BLaER1 treated with 17β-estradiol and CSF1 and Interleukin-3, amounts not matched to agents 10 nM and 100 nM (cell line): ENCODE data around the gene PSMG2.

Source experiments
- H3K27ac ChIP-seq, 11 experiments: shearing (Covaris generic); formaldehyde crosslinking; 2 replicates each; pipeline ENCODE4 v1.8.1; 2022
- H3K27me3 ChIP-seq, 11 experiments: shearing (Covaris generic); formaldehyde crosslinking; 2 replicates each; pipeline ENCODE4 v1.8.1; 2022
- H3K36me3 ChIP-seq, 11 experiments: shearing (Covaris generic); formaldehyde crosslinking; 2 replicates each; pipeline ENCODE4 v1.8.1; 2022
- H3K4me1 ChIP-seq, 10 experiments: shearing (Covaris generic); formaldehyde crosslinking; 2 replicates each; pipeline ENCODE4 v1.8.1; 2022
- H3K4me2 ChIP-seq, 11 experiments: shearing (Covaris generic); formaldehyde crosslinking; 2 replicates each; pipeline ENCODE4 v1.8.1; 2022
- H3K4me3 ChIP-seq, 10 experiments: shearing (Covaris generic); formaldehyde crosslinking; 2 replicates each; pipeline ENCODE4 v1.8.1; 2022
- H3K9ac ChIP-seq, 11 experiments: shearing (Covaris generic); formaldehyde crosslinking; 2 replicates each; pipeline ENCODE4 v1.8.1; 2022
- H3K9me3 ChIP-seq, 11 experiments: shearing (Covaris generic); formaldehyde crosslinking; replicated peaks in 1 of 11; 2 replicates each; pipeline ENCODE4 v1.8.1; 2022
- H4K20me1 ChIP-seq, 11 experiments: shearing (Covaris generic); formaldehyde crosslinking; 2 replicates each; pipeline ENCODE4 v1.8.1; 2022
- Cebpa-rat ChIP-seq, 11 experiments: shearing (Covaris generic); IDR thresholded peaks; 2 replicates each; pipeline ENCODE4 v1.8.1; 2022

The PSMG2 gene

DNA sequence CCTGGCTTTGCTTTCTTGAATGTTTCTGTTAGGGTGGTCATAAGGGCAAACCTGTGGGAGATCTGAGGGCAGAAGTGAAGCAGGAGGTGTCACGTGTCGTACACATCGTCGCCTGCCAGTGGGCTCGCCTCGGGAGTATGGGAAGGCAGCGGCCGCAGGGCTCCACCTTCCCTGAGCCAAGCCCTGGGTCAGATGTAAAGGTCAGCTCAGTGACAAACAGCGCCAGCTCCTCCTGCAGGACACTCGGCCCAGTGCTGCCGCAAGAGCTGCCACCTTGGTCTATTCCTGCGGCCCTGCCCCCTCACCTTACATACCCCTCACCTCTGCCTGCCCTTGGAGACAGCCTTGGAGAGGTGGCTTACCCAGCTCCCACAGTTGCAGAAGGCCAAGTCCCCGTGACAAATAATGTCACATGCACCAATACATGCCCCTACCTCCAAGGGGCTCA, 64.2 kb downstream of the PSMG2 start:
- H3K36me3 ChIP-seq = no peaks in the 10 kb centered on the region
- H4K20me1 ChIP-seq = no peaks in the 10 kb centered on the region
- H3K27ac ChIP-seq = no peak overlapping the region
- H3K9ac ChIP-seq = no peak overlapping the region
- H3K4me3 ChIP-seq = no peak overlapping the region
- no peak overlapping the region for H3K4me2 ChIP-seq
- no peak for TF ChIP-seq Cebpa-rat (IDR thresholded peaks at IDR 0.05)
- peaks cover 0 to 39% (median 22%) of the 10 kb centered on the region in 10 experiments; a peak in 15 of 20 replicates for H3K4me1 ChIP-seq
- H3K27me3 ChIP-seq = no peaks in the 10 kb centered on the region
- peaks cover 0 to 14% (median 5%) of the 10 kb centered on the region in 11 experiments; a peak in 7 of 22 replicates for H3K9me3 ChIP-seq

DNA sequence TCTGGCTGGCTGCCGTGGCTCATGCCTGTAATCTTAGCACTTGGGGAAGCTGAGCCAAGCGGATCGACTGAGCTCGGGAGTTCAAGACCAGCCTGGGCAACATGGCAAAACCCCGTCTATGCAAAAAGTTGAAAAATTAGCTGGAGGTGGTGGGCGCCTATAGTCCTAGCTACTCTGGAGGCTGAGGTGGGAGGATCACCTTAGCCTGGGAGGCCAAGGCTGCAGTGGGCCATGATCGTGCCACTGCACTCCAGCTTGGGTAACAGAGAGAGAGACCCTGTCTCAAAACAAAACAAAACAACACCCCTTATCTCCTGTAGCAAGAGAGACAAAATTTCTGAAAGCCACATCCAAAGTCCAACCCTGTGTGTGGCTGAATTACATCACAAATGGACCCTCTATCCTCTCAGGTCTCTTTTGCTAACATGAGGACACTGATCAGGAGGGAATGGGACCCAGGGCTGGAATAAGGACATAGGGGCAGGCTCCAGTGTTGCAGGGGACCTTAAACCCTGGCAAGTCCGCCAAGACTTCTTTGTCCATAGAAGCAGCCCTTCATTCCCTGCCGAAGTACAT, 64.8 kb downstream of the PSMG2 start:
- Histone ChIP-seq H3K9me3 (peaks cover 0 to 14% (median 5%) of the 10 kb centered on the region in 11 experiments; a peak in 7 of 22 replicates), H3K9ac (no peak overlapping the region), H4K20me1 (no peaks in the 10 kb centered on the region), H3K36me3 (no peaks in the 10 kb centered on the region), H3K27me3 (no peaks in the 10 kb centered on the region), H3K4me1 (peaks cover 0 to 39% (median 22%) of the 10 kb centered on the region in 10 experiments; a peak in 15 of 20 replicates), H3K4me2 (no peak overlapping the region), H3K4me3 (no peak overlapping the region), H3K27ac (no peak overlapping the region)
- no peak for TF ChIP-seq Cebpa-rat (IDR thresholded peaks at IDR 0.05)

DNA sequence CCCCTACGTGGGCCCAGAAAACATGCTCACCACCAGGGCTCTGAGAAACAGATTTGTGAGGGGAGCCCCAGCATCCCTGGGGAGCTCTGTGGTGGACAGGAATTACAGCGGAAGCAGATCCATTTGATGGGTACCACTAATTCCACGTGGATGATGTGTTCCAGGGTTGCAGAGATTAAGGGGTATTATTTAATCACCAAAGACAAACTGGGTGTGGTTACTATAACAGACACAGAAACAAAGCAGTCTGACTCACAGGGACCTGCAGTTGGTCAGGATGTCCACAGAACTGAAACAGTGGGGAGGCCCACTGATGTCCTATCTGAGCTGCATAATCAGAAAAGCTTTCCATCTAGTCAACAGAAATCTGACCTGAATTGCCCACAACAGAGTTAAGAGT, 65.8 kb downstream of the PSMG2 start:
- Histone ChIP-seq H3K4me3 (no peak overlapping the region), H3K27me3 (no peaks in the 10 kb centered on the region), H3K4me2 (peak overlapping the region in 8 of 11 experiments; percentile 1 to 51 (median 23); a peak in 9 of 22 replicates), H3K36me3 (no peaks in the 10 kb centered on the region), H3K4me1 (peaks cover 0 to 39% (median 22%) of the 10 kb centered on the region in 10 experiments; a peak in 15 of 20 replicates), H3K9me3 (peaks cover 0 to 14% (median 5%) of the 10 kb centered on the region in 11 experiments; a peak in 7 of 22 replicates), H3K27ac (no peak overlapping the region), H3K9ac (no peak overlapping the region), H4K20me1 (no peaks in the 10 kb centered on the region)
- no peak for TF ChIP-seq Cebpa-rat (IDR thresholded peaks at IDR 0.05)

DNA sequence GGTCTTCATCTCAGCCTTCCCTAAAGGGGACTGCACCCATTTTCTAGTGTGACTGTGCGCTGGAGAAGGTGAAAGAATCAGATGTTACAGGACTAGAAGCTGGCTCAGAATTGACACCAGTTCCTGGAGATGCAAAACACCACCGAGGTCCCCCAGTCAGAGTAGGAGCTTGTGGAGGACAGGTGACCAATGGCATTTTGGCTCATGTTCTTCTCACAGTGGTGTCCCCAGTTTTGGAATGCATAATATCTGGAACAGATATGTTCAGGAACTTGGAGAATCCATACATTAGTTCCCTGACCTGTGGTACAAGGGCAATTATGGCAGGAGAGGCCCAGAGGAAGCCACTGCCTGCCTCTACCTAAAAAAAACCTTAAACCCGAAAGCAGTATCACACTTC, 66.3 kb downstream of the PSMG2 start:
- no peaks in the 10 kb centered on the region for H3K36me3 ChIP-seq
- peaks cover 0 to 35% (median 19%) of the 10 kb centered on the region in 10 experiments; a peak in 15 of 20 replicates for H3K4me1 ChIP-seq
- H3K9me3 ChIP-seq = peaks cover 0 to 10% (median 2%) of the 10 kb centered on the region in 11 experiments; a peak in 6 of 22 replicates
- no peak for TF ChIP-seq Cebpa-rat (IDR thresholded peaks at IDR 0.05)
- H3K9ac ChIP-seq = no peak overlapping the region
- peak overlapping the region in 3 of 11 experiments; percentile 15 to 26 (median 25); a peak in 1 of 22 replicates for H3K4me2 ChIP-seq
- H3K27ac ChIP-seq = no peak overlapping the region
- H3K27me3 ChIP-seq = no peaks in the 10 kb centered on the region
- H4K20me1 ChIP-seq = no peaks in the 10 kb centered on the region
- H3K4me3 ChIP-seq = no peak overlapping the region

DNA sequence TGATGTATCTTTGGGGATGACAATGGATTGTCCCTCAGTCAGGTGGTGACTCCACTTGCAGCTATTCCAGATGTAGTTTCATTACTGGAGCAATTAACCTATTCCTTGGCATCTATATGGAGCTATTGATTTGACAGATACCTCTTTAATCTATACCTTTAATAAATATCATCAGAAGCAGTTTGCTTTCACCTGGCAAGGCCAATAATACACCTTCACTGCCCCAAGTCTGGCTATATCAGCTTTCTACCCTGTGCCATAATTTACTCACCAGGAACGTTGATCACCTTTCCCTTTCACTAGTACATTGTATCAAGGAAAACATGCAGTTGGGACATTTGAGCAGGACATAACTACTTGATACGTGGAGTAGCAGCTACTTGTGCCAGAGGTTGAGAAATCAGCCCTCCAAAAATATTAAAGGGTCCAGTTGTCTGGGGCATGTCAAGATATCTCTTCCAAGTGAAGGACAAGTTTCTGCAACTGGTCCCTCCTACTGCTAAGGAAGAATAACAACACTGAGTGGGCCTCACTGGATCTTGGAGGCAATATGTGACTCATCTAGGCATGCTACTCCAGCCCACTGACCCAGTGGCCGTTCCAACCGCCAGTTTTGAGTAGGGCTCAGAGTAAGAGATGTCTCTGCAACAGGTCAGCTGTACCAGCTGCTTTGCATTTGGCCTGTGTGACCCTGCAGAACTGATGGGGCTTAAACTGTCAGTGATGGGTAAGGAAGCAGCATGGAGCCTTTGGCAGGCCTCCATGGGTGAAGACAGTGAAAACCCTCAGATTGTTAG, 67.0 kb downstream of the PSMG2 start:
- H4K20me1 ChIP-seq = no peaks in the 10 kb centered on the region
- 0 out of 22 replicates have a peak, but pooled peaks cover 0 to 6% (median 0%) of the 10 kb centered on the region in 11 experiments for H3K9me3 ChIP-seq
- H3K36me3 ChIP-seq = no peaks in the 10 kb centered on the region
- no peak overlapping the region for H3K4me3 ChIP-seq
- no peak overlapping the region for H3K27ac ChIP-seq
- no peaks in the 10 kb centered on the region for H3K27me3 ChIP-seq
- peaks cover 0 to 29% (median 16%) of the 10 kb centered on the region in 10 experiments; a peak in 15 of 20 replicates for H3K4me1 ChIP-seq
- no peak for TF ChIP-seq Cebpa-rat (IDR thresholded peaks at IDR 0.05)
- no peak overlapping the region for H3K9ac ChIP-seq
- H3K4me2 ChIP-seq = no peak overlapping the region

DNA sequence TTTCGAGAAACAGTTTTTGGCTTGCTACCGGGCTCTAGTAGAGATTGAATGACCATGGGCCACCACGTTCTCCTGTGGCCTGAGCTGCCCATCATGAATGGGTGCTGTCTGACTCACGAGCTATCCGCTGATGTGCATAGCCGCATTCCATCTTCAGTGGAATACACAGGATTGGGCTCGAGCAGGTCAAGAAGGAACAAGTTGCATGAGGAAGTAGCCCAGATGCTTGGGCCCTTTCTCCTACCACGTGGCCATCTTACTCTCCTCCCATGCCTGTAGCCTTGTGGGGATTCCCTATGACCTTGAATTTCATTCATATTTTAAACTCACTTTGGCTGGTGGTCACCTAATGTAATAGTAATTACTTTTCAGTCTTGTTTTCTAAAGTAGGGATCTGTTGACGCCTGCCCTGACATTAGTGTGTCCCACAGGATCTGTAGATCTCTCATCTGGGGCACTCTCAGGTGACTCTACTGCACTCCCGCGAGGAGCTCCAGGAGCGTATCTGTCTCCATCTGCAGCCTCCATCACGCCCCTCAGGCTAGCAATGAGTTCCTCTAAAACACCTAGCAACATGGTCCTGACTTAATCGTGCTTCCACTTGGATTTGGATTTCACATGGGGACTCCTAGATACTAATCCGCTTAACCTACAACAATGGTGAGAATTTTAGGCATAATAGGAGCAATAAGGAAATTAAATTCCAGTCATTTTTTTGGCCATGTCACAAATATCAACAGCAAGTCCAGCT, 67.8 kb downstream of the PSMG2 start:
- Histone ChIP-seq H3K4me2 (no peak overlapping the region), H3K4me1 (peaks cover 0 to 21% (median 9%) of the 10 kb centered on the region in 10 experiments; a peak in 15 of 20 replicates), H3K27me3 (no peaks in the 10 kb centered on the region), H4K20me1 (no peaks in the 10 kb centered on the region), H3K9ac (no peak overlapping the region), H3K27ac (no peak overlapping the region), H3K4me3 (no peak overlapping the region), H3K9me3 (peaks cover 0 to 14% (median 2%) of the 10 kb centered on the region in 11 experiments; a peak in 14 of 22 replicates), H3K36me3 (no peaks in the 10 kb centered on the region)
- TF ChIP-seq Cebpa-rat (IDR thresholded peaks at IDR 0.05) = no peak

DNA sequence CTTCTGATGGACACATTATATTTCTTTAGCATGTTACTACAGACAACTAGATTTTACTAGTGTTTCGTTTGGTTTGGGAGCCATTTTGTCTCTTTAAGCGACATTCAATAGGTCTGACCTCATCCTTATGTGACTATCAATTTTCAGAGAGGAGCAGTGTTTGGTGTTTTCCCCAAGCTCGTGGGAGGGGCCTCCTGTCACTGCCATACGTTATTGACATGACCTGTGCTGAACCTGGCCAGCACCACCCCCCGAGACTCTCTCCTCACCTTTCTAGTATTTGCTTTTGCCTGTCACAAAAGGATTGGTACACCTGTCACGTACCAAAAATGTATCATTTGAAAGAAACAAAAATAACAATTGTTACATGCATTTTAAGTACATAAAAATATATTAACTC, 69.3 kb downstream of the PSMG2 start:
- Histone ChIP-seq H3K9ac (no peak overlapping the region), H3K9me3 (peaks cover 10 to 28% (median 17%) of the 10 kb centered on the region in 11 experiments), H3K4me2 (no peak overlapping the region), H3K36me3 (no peaks in the 10 kb centered on the region), H3K27me3 (no peaks in the 10 kb centered on the region), H3K4me1 (peaks cover 0 to 12% (median 7%) of the 10 kb centered on the region in 10 experiments; a peak in 12 of 20 replicates), H3K27ac (no peak overlapping the region), H3K4me3 (no peak overlapping the region), H4K20me1 (no peaks in the 10 kb centered on the region)
- no peak for TF ChIP-seq Cebpa-rat (IDR thresholded peaks at IDR 0.05)

DNA sequence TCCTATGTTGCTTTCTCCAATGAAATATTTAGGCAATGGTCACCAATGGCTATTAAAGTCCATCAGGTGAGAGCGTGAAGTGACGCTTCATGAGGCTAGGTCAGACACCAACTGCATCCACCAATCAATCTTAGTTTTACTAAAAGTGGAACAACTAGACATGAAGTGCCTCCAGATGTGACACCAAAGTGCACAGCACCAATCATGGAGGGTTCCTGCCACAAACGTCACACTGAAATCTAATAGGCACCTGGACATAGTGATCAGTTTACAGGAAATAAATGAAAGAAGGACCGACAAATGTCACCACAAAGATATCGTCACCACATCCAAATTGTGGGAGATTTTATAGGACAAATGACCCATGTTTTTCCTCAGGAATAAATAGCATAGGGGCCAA, 70.5 kb downstream of the PSMG2 start:
- no peak overlapping the region for H3K9ac ChIP-seq
- H3K4me1 ChIP-seq = peaks cover 0 to 17% (median 7%) of the 10 kb centered on the region in 10 experiments; a peak in 14 of 20 replicates
- H3K27ac ChIP-seq = no peak overlapping the region
- H4K20me1 ChIP-seq = no peaks in the 10 kb centered on the region
- H3K27me3 ChIP-seq = peaks cover 0 to 7% (median 0%) of the 10 kb centered on the region in 11 experiments; a peak in 4 of 22 replicates
- no peak overlapping the region for H3K4me2 ChIP-seq
- no peak overlapping the region for H3K4me3 ChIP-seq
- H3K36me3 ChIP-seq = no peaks in the 10 kb centered on the region
- H3K9me3 ChIP-seq = peaks cover 10 to 33% (median 21%) of the 10 kb centered on the region in 11 experiments
- no peak for TF ChIP-seq Cebpa-rat (IDR thresholded peaks at IDR 0.05)
